Measurements from ENCODE around the gene TTC21A. TPM values are rescaled to one million over a fixed set of nuclear protein-coding genes. Genes with fewer than 3 reads are reported as not detected.

The TTC21A gene
- total and polyA plus RNA-seq, 2 donors (not counting 1 experiment from before 2014, with no cell fraction given): 1.6 to 2.1 TPM

- no peak for TF ChIP-seq EZH2 (IDR thresholded peaks at IDR 0.05; ENCODE audit: low read length, missing control alignments)
- no peak for TF ChIP-seq CTCF (conservative IDR thresholded peaks at IDR 0.05 in 1 of 2, IDR thresholded peaks at IDR 0.05 in 1 of 2; ENCODE audit: low read depth in 1 of 2, low read length in 2 of 2)
- H3K4me1 ChIP-seq (ENCODE audit: control insufficient read depth, extremely low read depth, insufficient read depth, low read length): peaks cover 4% of the 10 kb centered on the region
- H3K79me2 ChIP-seq (ENCODE audit: control insufficient read depth, insufficient read depth, low read length): no peaks in the 10 kb centered on the region
- no peaks in the 10 kb centered on the region for H3K27me3 ChIP-seq (ENCODE audit: control insufficient read depth, insufficient read depth, low read length)
- no peak overlapping the region for H3K27ac ChIP-seq (ENCODE audit: insufficient read depth, low read length)
- DNase-seq (ENCODE audit: low read depth in 2 of 2): no peak
- H2AFZ ChIP-seq (ENCODE audit: low read length): no peak overlapping the region
- no peaks in the 10 kb centered on the region for H4K20me1 ChIP-seq (ENCODE audit: control insufficient read depth, extremely low read depth, insufficient read depth, low read length)
- H3K9ac ChIP-seq (ENCODE audit: insufficient read depth, low read length): no peak overlapping the region
- no peaks in the 10 kb centered on the region for H3K36me3 ChIP-seq (ENCODE audit: control insufficient read depth, insufficient read depth, low read length)
- H3K4me2 ChIP-seq (ENCODE audit: extremely low read depth, insufficient read depth, low read length): no peak overlapping the region
- H3K9me3 ChIP-seq (ENCODE audit: control insufficient read depth, insufficient read depth, low read depth, low read length): no peaks in the 10 kb centered on the region
- H3K4me3 ChIP-seq (replicated peaks in 1 of 4; ENCODE audit: control extremely low read depth in 1 of 4, insufficient read depth in 1 of 4, low read depth in 3 of 4, low read length in 4 of 4): no peak overlapping the region
Measured at GRCh38 chr3:39130693-39131265, 23.3 kb downstream of the TTC21A start.

GRCh38 chr3:39132096-39133092 lies 24.9 kb downstream of the TTC21A start:
- no peak for DNase-seq (ENCODE audit: low read depth in 2 of 2)
- no peak overlapping the region for H3K27ac ChIP-seq (ENCODE audit: insufficient read depth, low read length)
- H4K20me1 ChIP-seq (ENCODE audit: control insufficient read depth, extremely low read depth, insufficient read depth, low read length): no peaks in the 10 kb centered on the region
- no peak overlapping the region for H2AFZ ChIP-seq (ENCODE audit: low read length)
- H3K27me3 ChIP-seq (ENCODE audit: control insufficient read depth, insufficient read depth, low read length): no peaks in the 10 kb centered on the region
- no peak overlapping the region for H3K4me3 ChIP-seq (replicated peaks in 1 of 4; ENCODE audit: control extremely low read depth in 1 of 4, insufficient read depth in 1 of 4, low read depth in 3 of 4, low read length in 4 of 4)
- H3K9ac ChIP-seq (ENCODE audit: insufficient read depth, low read length): no peak overlapping the region
- no peak overlapping the region for H3K4me2 ChIP-seq (ENCODE audit: extremely low read depth, insufficient read depth, low read length)
- no peaks in the 10 kb centered on the region for H3K79me2 ChIP-seq (ENCODE audit: control insufficient read depth, insufficient read depth, low read length)
- H3K9me3 ChIP-seq (ENCODE audit: control insufficient read depth, insufficient read depth, low read depth, low read length): no peaks in the 10 kb centered on the region
- no peaks in the 10 kb centered on the region for H3K4me1 ChIP-seq (ENCODE audit: control insufficient read depth, extremely low read depth, insufficient read depth, low read length)
- no peak for TF ChIP-seq CTCF (conservative IDR thresholded peaks at IDR 0.05 in 1 of 2, IDR thresholded peaks at IDR 0.05 in 1 of 2; ENCODE audit: low read depth in 1 of 2, low read length in 2 of 2)
- no peak for TF ChIP-seq EZH2 (IDR thresholded peaks at IDR 0.05; ENCODE audit: low read length, missing control alignments)
- H3K36me3 ChIP-seq (ENCODE audit: control insufficient read depth, insufficient read depth, low read length): no peaks in the 10 kb centered on the region

- no peaks in the 10 kb centered on the region for H3K79me2 ChIP-seq (ENCODE audit: control insufficient read depth, insufficient read depth, low read length)
- TF ChIP-seq CTCF (conservative IDR thresholded peaks at IDR 0.05 in 1 of 2, IDR thresholded peaks at IDR 0.05 in 1 of 2; ENCODE audit: low read depth in 1 of 2, low read length in 2 of 2): no peak
- TF ChIP-seq EZH2 (IDR thresholded peaks at IDR 0.05; ENCODE audit: low read length, missing control alignments): no peak
- no peak overlapping the region for H3K4me3 ChIP-seq (replicated peaks in 1 of 4; ENCODE audit: control extremely low read depth in 1 of 4, insufficient read depth in 1 of 4, low read depth in 3 of 4, low read length in 4 of 4)
- H3K4me1 ChIP-seq (ENCODE audit: control insufficient read depth, extremely low read depth, insufficient read depth, low read length): no peaks in the 10 kb centered on the region
- DNase-seq (ENCODE audit: low read depth in 2 of 2): no peak
- H3K27ac ChIP-seq (ENCODE audit: insufficient read depth, low read length): no peak overlapping the region
- no peaks in the 10 kb centered on the region for H3K36me3 ChIP-seq (ENCODE audit: control insufficient read depth, insufficient read depth, low read length)
- no peaks in the 10 kb centered on the region for H3K27me3 ChIP-seq (ENCODE audit: control insufficient read depth, insufficient read depth, low read length)
- no peak overlapping the region for H3K9ac ChIP-seq (ENCODE audit: insufficient read depth, low read length)
- no peak overlapping the region for H2AFZ ChIP-seq (ENCODE audit: low read length)
- no peaks in the 10 kb centered on the region for H3K9me3 ChIP-seq (ENCODE audit: control insufficient read depth, insufficient read depth, low read depth, low read length)
- no peak overlapping the region for H3K4me2 ChIP-seq (ENCODE audit: extremely low read depth, insufficient read depth, low read length)
- no peaks in the 10 kb centered on the region for H4K20me1 ChIP-seq (ENCODE audit: control insufficient read depth, extremely low read depth, insufficient read depth, low read length)
Measured at GRCh38 chr3:39133093-39133490, 25.6 kb downstream of the TTC21A start.

All from fibroblast of lung (primary cell).